ENCODE results near the gene SFRP4.
A peak's percentile ranks its signal among the peaks of the same experiment; 100 is the strongest.

The SFRP4 gene

DNA sequence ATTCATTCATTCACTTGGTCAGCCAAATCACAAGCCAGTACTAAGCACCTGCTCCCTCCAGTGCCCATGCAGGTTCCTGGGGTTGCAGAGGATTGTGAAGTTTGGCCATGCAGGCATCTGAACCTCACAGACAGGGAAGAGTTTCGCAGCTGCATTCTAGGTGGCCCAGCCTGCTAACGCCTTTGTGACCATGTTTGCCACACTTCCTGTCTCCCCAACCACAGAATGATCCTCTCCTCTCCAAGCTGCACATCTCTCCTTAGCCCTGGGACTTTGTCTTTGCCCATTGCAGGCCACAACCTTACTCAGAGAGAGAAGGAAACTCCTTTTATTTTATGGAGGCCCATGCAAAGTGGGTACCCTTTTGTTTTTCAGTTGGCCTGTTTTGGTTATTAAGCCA lies 35.6 kb upstream of the SFRP4 start:
- no peak overlapping the region for H2AFZ ChIP-seq (ENCODE audit: low read length)

DNA sequence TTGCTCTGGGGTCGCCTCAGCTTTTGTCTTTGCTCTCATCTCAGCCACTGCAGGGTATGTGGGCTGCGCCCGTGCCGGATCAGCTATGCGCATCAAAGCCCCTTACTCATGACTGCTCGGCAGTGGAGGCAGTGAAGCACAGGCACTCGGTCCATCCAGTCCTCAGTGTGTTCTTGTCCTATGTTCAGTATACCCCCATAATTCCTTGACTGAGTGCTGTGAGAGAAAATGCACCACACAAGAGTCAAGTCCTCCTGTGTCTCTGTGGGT lies 31.3 kb upstream of the SFRP4 start:
- H3K9ac ChIP-seq (ENCODE audit: low read depth, low read length, poor library complexity, severe bottlenecking), result no peak overlapping the region
- H3K79me2 ChIP-seq (ENCODE audit: insufficient read depth, low read length), result peaks cover 50% of the 10 kb centered on the region; the same call in 1 of the 2 replicates
- H3K9me2 ChIP-seq (replicated peaks; ENCODE audit: low read depth, low read length), result no peaks in the 10 kb centered on the region
- no peaks in the 10 kb centered on the region for H4K20me1 ChIP-seq (ENCODE audit: insufficient read depth, low read length, poor library complexity, severe bottlenecking)
- no peaks in the 10 kb centered on the region for H3F3A ChIP-seq (ENCODE audit: low read depth)
- no peaks in the 10 kb centered on the region for H3K9me3 ChIP-seq (ENCODE audit: insufficient read depth, low read depth, low read length)
- peaks cover 16% of the 10 kb centered on the region for H3K4me1 ChIP-seq (ENCODE audit: insufficient read depth, low read length, poor library complexity, severe bottlenecking)
- H3K4me3 ChIP-seq (ENCODE audit: low read length, poor library complexity, severe bottlenecking), result no peak overlapping the region
- no peak overlapping the region for H3K4me2 ChIP-seq (ENCODE audit: low read depth, low read length, poor library complexity, severe bottlenecking)
- no peak overlapping the region for H2AFZ ChIP-seq (ENCODE audit: low read length)
- TF ChIP-seq EZH2phosphoT487 (IDR thresholded peaks at IDR 0.05; ENCODE audit: borderline replicate concordance), result no peak
- TF ChIP-seq, protein P1, sequence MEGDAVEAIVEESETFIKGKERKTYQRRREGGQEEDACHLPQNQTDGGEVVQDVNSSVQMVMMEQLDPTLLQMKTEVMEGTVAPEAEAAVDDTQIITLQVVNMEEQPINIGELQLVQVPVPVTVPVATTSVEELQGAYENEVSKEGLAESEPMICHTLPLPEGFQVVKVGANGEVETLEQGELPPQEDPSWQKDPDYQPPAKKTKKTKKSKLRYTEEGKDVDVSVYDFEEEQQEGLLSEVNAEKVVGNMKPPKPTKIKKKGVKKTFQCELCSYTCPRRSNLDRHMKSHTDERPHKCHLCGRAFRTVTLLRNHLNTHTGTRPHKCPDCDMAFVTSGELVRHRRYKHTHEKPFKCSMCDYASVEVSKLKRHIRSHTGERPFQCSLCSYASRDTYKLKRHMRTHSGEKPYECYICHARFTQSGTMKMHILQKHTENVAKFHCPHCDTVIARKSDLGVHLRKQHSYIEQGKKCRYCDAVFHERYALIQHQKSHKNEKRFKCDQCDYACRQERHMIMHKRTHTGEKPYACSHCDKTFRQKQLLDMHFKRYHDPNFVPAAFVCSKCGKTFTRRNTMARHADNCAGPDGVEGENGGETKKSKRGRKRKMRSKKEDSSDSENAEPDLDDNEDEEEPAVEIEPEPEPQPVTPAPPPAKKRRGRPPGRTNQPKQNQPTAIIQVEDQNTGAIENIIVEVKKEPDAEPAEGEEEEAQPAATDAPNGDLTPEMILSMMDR (conservative IDR thresholded peaks at IDR 0.05; ENCODE audit: low read length), result no peak
- H3K36me3 ChIP-seq (ENCODE audit: insufficient read depth, low read length), result peaks cover 15% of the 10 kb centered on the region; the same call in 1 of the 2 replicates
- no peaks in the 10 kb centered on the region for H3K27me3 ChIP-seq (ENCODE audit: insufficient read depth, low read length, poor library complexity, severe bottlenecking)

More for the DNA sequence above, 35.6 kb upstream of the SFRP4 start:
- no peak for TF ChIP-seq EZH2phosphoT487 (IDR thresholded peaks at IDR 0.05; ENCODE audit: borderline replicate concordance)
- TF ChIP-seq, protein P1 (conservative IDR thresholded peaks at IDR 0.05; ENCODE audit: low read length), result no peak
- Histone ChIP-seq H3K9me2 (replicated peaks; ENCODE audit: low read depth, low read length) (no peaks in the 10 kb centered on the region), H3K4me2 (ENCODE audit: low read depth, low read length, poor library complexity, severe bottlenecking) (peak overlapping the region; percentile 39), H3F3A (ENCODE audit: low read depth) (no peaks in the 10 kb centered on the region), H4K20me1 (ENCODE audit: insufficient read depth, low read length, poor library complexity, severe bottlenecking) (no peaks in the 10 kb centered on the region), H3K4me3 (ENCODE audit: low read length, poor library complexity, severe bottlenecking) (no peak overlapping the region), H3K79me2 (ENCODE audit: insufficient read depth, low read length) (peaks cover 14% of the 10 kb centered on the region; the same call in 1 of the 2 replicates), H3K27me3 (ENCODE audit: insufficient read depth, low read length, poor library complexity, severe bottlenecking) (no peaks in the 10 kb centered on the region), H3K9me3 (ENCODE audit: insufficient read depth, low read depth, low read length) (no peaks in the 10 kb centered on the region), H3K36me3 (ENCODE audit: insufficient read depth, low read length) (peaks cover 18% of the 10 kb centered on the region; the same call in 1 of the 2 replicates), H3K9ac (ENCODE audit: low read depth, low read length, poor library complexity, severe bottlenecking) (no peak overlapping the region), H3K4me1 (ENCODE audit: insufficient read depth, low read length, poor library complexity, severe bottlenecking) (peaks cover 16% of the 10 kb centered on the region)

DNA sequence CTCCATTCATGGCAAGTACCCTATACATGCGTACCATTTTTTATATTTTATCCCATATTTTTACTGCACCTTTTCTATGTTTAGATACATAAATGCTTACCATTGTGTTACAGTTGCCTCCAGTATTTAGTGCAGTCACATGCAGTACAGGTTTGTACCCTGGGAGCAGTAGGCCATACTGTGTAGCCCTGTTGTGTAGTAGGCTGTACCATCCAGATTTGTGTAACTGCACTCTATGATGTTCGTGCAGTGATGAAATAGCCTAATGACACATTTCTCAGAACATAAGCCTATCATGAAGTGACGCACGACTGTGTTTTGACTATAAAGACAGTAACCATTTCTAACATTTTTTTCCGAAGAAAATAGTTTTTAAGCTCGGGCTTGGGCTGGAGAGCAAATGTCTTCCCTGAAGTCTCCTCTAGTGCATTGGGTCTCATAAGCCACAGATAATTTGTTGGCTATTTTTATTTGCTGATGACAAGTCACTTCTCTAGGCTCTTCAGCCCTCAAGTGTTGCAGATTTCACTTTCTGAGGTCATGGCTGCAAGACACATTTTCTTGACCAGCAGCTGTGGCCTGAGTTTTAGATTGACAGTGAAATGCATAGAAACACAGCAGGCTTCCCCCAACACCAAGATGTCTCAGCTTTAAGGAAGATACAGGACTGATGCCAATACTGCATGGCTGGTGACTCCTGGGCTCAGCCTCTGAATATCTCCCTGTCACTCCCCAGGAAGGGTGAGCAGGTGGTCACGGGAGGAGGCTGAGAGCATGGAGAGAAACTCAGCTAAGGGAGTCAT lies 30.7 kb upstream of the SFRP4 start:
- no peak overlapping the region for H3K4me3 ChIP-seq (ENCODE audit: low read length, poor library complexity, severe bottlenecking)
- H3K36me3 ChIP-seq (ENCODE audit: insufficient read depth, low read length), result peaks cover 15% of the 10 kb centered on the region; the same call in 1 of the 2 replicates
- no peak overlapping the region for H3K9ac ChIP-seq (ENCODE audit: low read depth, low read length, poor library complexity, severe bottlenecking)
- peaks cover 53% of the 10 kb centered on the region; the same call in 1 of the 2 replicates for H3K79me2 ChIP-seq (ENCODE audit: insufficient read depth, low read length)
- no peaks in the 10 kb centered on the region for H3K9me2 ChIP-seq (replicated peaks; ENCODE audit: low read depth, low read length)
- no peaks in the 10 kb centered on the region for H3K9me3 ChIP-seq (ENCODE audit: insufficient read depth, low read depth, low read length)
- H3F3A ChIP-seq (ENCODE audit: low read depth), result no peaks in the 10 kb centered on the region
- no peaks in the 10 kb centered on the region for H4K20me1 ChIP-seq (ENCODE audit: insufficient read depth, low read length, poor library complexity, severe bottlenecking)
- peaks cover 11% of the 10 kb centered on the region for H3K4me1 ChIP-seq (ENCODE audit: insufficient read depth, low read length, poor library complexity, severe bottlenecking)
- TF ChIP-seq, protein P1 (conservative IDR thresholded peaks at IDR 0.05; ENCODE audit: low read length), result no peak
- no peak for TF ChIP-seq EZH2phosphoT487 (IDR thresholded peaks at IDR 0.05; ENCODE audit: borderline replicate concordance)
- H3K27me3 ChIP-seq (ENCODE audit: insufficient read depth, low read length, poor library complexity, severe bottlenecking), result no peaks in the 10 kb centered on the region
- H3K4me2 ChIP-seq (ENCODE audit: low read depth, low read length, poor library complexity, severe bottlenecking), result no peak overlapping the region
- H2AFZ ChIP-seq (ENCODE audit: low read length), result no peak overlapping the region

Data from Loucy (cell line).